CD14-positive monocyte (primary cell): ENCODE results near the gene ZNF263. TPM values are rescaled to one million over a fixed set of nuclear protein-coding genes. Genes with fewer than 3 reads are reported as not detected.
A peak's percentile ranks its signal among the peaks of the same experiment; 100 is the strongest.

Experiments used
- DNase-seq, 3 donors: peaks; one replicate each; pipeline ENCODE4 v3.0.0-alpha.2; 2011 to 2022
- H2AFZ ChIP-seq: 2 replicates; pipeline ENCODE4 v1.6.0; 2012; ENCODE audit warnings: mild to moderate bottlenecking, low read depth, low read length, inconsistent platforms; ENCODE audit not compliant: insufficient read depth, poor library complexity, severe bottlenecking
- H3K27ac ChIP-seq, 2 donors: 1 replicate in 1 of 2; 2 replicates in 1 of 2; pipeline ENCODE4 v1.5.1; 2012 to 2013; ENCODE audit warnings: low read length in 2 of 2, control low read depth in 1 of 2, inconsistent platforms in 1 of 2, low read depth in 1 of 2, mild to moderate bottlenecking in 1 of 2
- H3K27me3 ChIP-seq, 2 donors: one replicate each; pipeline versions ENCODE4 v1.6.0 to v1.6.1; 2011 to 2013; ENCODE audit warnings: low read length in 2 of 2; ENCODE audit not compliant: control insufficient read depth in 2 of 2, insufficient read depth in 2 of 2
- H3K36me3 ChIP-seq, 2 donors: replicated peaks in 1 of 2; 1 replicate in 1 of 2; 2 replicates in 1 of 2; pipeline versions ENCODE4 v1.5.1 to v1.6.1; 2012 to 2013; ENCODE audit warnings: low read length in 2 of 2, control low read depth in 1 of 2, inconsistent platforms in 1 of 2, mild to moderate bottlenecking in 1 of 2; ENCODE audit not compliant: insufficient read depth in 2 of 2, control insufficient read depth in 1 of 2
- H3K4me1 ChIP-seq, 2 donors: 1 replicate in 1 of 2; 2 replicates in 1 of 2; pipeline versions ENCODE4 v1.5.1 to v1.6.1; 2012 to 2013; ENCODE audit warnings: low read length in 2 of 2, control low read depth in 1 of 2, inconsistent platforms in 1 of 2, mild to moderate bottlenecking in 1 of 2, moderate library complexity in 1 of 2; ENCODE audit not compliant: insufficient read depth in 2 of 2, control insufficient read depth in 1 of 2
- H3K4me2 ChIP-seq: replicated peaks from 2 replicates; pipeline ENCODE3; 2012; ENCODE audit warnings: low read length, moderate library complexity, mild to moderate bottlenecking; ENCODE audit not compliant: poor library complexity, severe bottlenecking; ENCODE audit errors: extremely low read depth
- H3K4me3 ChIP-seq, 3 experiments: fragments of 200-600 bp in 1 of 3; sonication (generic) in 1 of 3; replicated peaks in 1 of 3; 1 replicate in 2 of 3; 2 replicates in 1 of 3; pipeline ENCODE4 v1.5.1; 2011 to 2013; ENCODE audit warnings: low read length in 3 of 3, mild to moderate bottlenecking in 3 of 3, control low read depth in 2 of 3, low read depth in 2 of 3, inconsistent platforms in 1 of 3, moderate library complexity in 1 of 3
- H3K79me2 ChIP-seq: 2 replicates; pipeline ENCODE4 v1.6.0; 2012; ENCODE audit warnings: mild to moderate bottlenecking, control low read depth, inconsistent platforms, low read length, moderate library complexity; ENCODE audit not compliant: insufficient read depth
- H3K9ac ChIP-seq: 2 replicates; pipeline ENCODE4 v1.6.0; 2017; ENCODE audit warnings: low read length, mild to moderate bottlenecking; ENCODE audit not compliant: insufficient read depth, poor library complexity, severe bottlenecking
- H3K9me3 ChIP-seq, 2 donors: replicated peaks in 1 of 2; 1 replicate in 1 of 2; 2 replicates in 1 of 2; pipeline versions ENCODE4 v1.5.1 to v1.6.1; 2012 to 2013; ENCODE audit warnings: low read length in 2 of 2, control low read depth in 1 of 2; ENCODE audit not compliant: control insufficient read depth in 1 of 2, insufficient read depth in 1 of 2
- H4K20me1 ChIP-seq: 2 replicates; pipeline ENCODE4 v1.6.0; 2012; ENCODE audit warnings: mild to moderate bottlenecking, low read length, control low read depth, moderate library complexity; ENCODE audit not compliant: insufficient read depth
- H3K27ac Mint-ChIP-seq, 7 donors: one replicate each; pipeline ENCODE4 v1.8.0; 2020; ENCODE audit warnings: mild to moderate bottlenecking in 7 of 7, mixed read lengths in 7 of 7, moderate library complexity in 6 of 7, inconsistent platforms in 2 of 7
- H3K27me3 Mint-ChIP-seq, 3 donors: one replicate each; pipeline ENCODE4 v1.8.0; 2021 to 2022; ENCODE audit warnings: low read depth in 3 of 3, mild to moderate bottlenecking in 3 of 3, mixed read lengths in 3 of 3, moderate library complexity in 3 of 3, inconsistent platforms in 1 of 3
- H3K36me3 Mint-ChIP-seq, 2 donors: one replicate each; pipeline ENCODE4 v1.8.0; 2020; ENCODE audit warnings: mixed read lengths in 2 of 2, inconsistent platforms in 1 of 2, mild to moderate bottlenecking in 1 of 2
- H3K4me1 Mint-ChIP-seq: one replicate; pipeline ENCODE4 v1.8.0; 2020; ENCODE audit warnings: mild to moderate bottlenecking, mixed read lengths
- H3K4me3 Mint-ChIP-seq, 2 donors: one replicate each; pipeline ENCODE4 v1.8.0; 2020; ENCODE audit warnings: mild to moderate bottlenecking in 2 of 2, mixed read lengths in 2 of 2, moderate library complexity in 1 of 2
- H3K9me3 Mint-ChIP-seq, 7 donors: one replicate each; pipeline ENCODE4 v1.8.0; 2020 to 2022; ENCODE audit warnings: mixed read lengths in 7 of 7, mild to moderate bottlenecking in 6 of 7, moderate library complexity in 6 of 7, inconsistent platforms in 2 of 7
- CTCF ChIP-seq: fragments of 200-600 bp; IDR thresholded peaks from one replicate; pipeline ENCODE4 v1.8.0; 2022; ENCODE audit warnings: antibody characterized with exemption, mild to moderate bottlenecking
- WGBS: methylation state at CpG from one replicate; pipeline ENCODE4 v1.1.5; 2013; ENCODE audit warnings: missing lambda C conversion rate; ENCODE audit not compliant: insufficient coverage; 5-methylcytosine and 5-hydroxymethylcytosine counted together
- intact Hi-C, 2 donors: fragments of 100-400 bp; cut with micrococcal nuclease; formaldehyde crosslinking; loops; one replicate each; pipeline versions ENCODE4 v1.15.0 to v1.15.1; 2023
- polyA plus RNA-seq, 3 donors: library from polyadenylated mRNA; depleted of rRNA in 1 of 3; unstranded in 2 of 3; stranded (reverse) in 1 of 3; fragments of 300-500 nt in 2 of 3; fragments of >200 nt in 1 of 3; fragmentation: Illumina TruSeq in 2 of 3; gene quantifications; 1 replicate in 2 of 3; 2 replicates in 1 of 3; pipeline ENCODE4 v1.2.3, GENCODE V29; 2012 to 2021

Gene ZNF263
- polyA plus RNA-seq, 3 donors = 11.5 to 21.5 (median 13.1) TPM

- peaks cover 41% of the 10 kb centered on the region for H3K4me1 Mint-ChIP-seq
- peaks cover 2 to 6% (median 2%) of the 10 kb centered on the region in 3 donors for H3K27me3 Mint-ChIP-seq
- no peaks in the 10 kb centered on the region for H3K27me3 ChIP-seq
- no peaks in the 10 kb centered on the region for H3K9me3 ChIP-seq
- intact Hi-C loops = no loop called here
- no peak for TF ChIP-seq CTCF
- peaks cover 73% of the 10 kb centered on the region for H3K79me2 ChIP-seq
- H3K4me2 ChIP-seq = no peak overlapping the region
- DNase-seq = no peak
- H3K4me3 ChIP-seq = no peak overlapping the region
- H3K36me3 ChIP-seq = peaks cover 82 to 91% of the 10 kb centered on the region in 2 donors
- WGBS = 89% methylated on average over 3 of the region's 6 CpGs
- H3K36me3 Mint-ChIP-seq = peaks cover 83 to 94% of the 10 kb centered on the region in 2 donors
- peaks cover 21 to 31% of the 10 kb centered on the region in 2 donors for H3K4me1 ChIP-seq
- H2AFZ ChIP-seq = no peak overlapping the region
- H3K27ac ChIP-seq = peak overlapping the region; percentile 0 to 55
- peaks cover 100% of the 10 kb centered on the region for H4K20me1 ChIP-seq
- H3K27ac Mint-ChIP-seq = peak overlapping the region in 6 of 7 donors; percentile 27 to 88 (median 60)
- peaks cover 0 to 5% (median 2%) of the 10 kb centered on the region in 7 donors for H3K9me3 Mint-ChIP-seq
- H3K9ac ChIP-seq = no peak overlapping the region
- no peak overlapping the region for H3K4me3 Mint-ChIP-seq
Measured at GRCh38 chr16:3243882-3244281, 39.4 kb upstream of the ZNF263 start.

- Histone ChIP-seq H3K4me3 (no peak overlapping the region), H3K27ac (no peak overlapping the region), H3K9ac (no peak overlapping the region), H3K27me3 (no peaks in the 10 kb centered on the region), H3K79me2 (peaks cover 88% of the 10 kb centered on the region), H4K20me1 (peaks cover 100% of the 10 kb centered on the region), H3K36me3 (peaks cover 91 to 99% of the 10 kb centered on the region in 2 donors), H3K9me3 (no peaks in the 10 kb centered on the region), H3K4me1 (peaks cover 32 to 52% of the 10 kb centered on the region in 2 donors), H2AFZ (no peak overlapping the region), H3K4me2 (no peak overlapping the region)
- Mint-ChIP-seq H3K27ac (peak overlapping the region in 1 of 7 donors; percentile 42), H3K9me3 (peaks cover 0 to 4% (median 0%) of the 10 kb centered on the region in 7 donors), H3K36me3 (peaks cover 91 to 100% of the 10 kb centered on the region in 2 donors), H3K4me1 (peaks cover 54% of the 10 kb centered on the region), H3K4me3 (no peak overlapping the region), H3K27me3 (peaks cover 2 to 6% (median 2%) of the 10 kb centered on the region in 3 donors)
- no peak for TF ChIP-seq CTCF
- no peak for DNase-seq
- 92% methylated on average over 7 of the region's 7 CpGs for WGBS
- intact Hi-C loops = no loop called here
Measured at GRCh38 chr16:3246002-3246401, 37.3 kb upstream of the ZNF263 start.
